Measurements from ENCODE around the gene GPR42. TPM values are rescaled to one million over a fixed set of nuclear protein-coding genes. Genes with fewer than 3 reads are reported as not detected.

The GPR42 gene
- total RNA-seq, 1 donor from 2014 or later = not detected

DNA sequence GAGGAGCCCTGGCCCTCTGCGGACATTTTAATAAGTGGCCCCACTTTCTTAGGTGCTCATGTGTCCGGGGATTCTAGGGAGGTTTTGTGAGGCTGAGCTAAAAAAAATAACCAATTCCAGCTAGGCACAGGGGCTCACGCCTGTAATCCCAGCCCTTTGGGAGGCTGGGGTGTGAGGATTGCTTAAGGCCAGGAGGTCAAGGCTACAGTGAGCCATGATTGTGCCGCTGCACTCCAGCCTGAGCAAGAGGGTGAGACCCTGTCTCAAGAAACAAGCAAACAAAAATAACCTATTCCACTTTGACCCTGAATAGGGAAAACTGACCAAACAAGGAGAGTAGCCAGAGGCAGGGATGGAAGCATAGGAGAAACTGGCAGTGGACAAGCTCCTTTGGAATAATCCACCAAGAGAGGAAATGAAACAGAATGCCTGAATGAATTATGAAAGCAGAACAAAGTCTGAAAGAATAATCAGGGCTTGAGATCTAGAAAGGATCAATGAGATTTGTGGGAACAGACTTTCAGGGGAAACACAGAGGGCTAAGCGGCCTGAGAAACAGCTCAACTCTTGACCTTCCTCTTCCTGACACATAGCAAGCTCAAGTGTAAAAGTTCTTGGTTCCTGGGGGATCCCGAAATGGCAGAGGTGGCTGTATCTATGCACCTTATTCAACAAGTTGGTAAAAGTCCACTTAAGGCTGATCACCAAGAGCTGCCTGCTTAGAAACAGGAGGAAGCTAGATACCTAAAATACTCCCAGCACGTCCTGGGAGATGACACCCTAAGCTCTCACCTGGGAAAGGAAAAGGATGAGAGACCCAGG lies 47.1 kb downstream of the GPR42 start:
- DNase-seq (ENCODE audit: low spot score in 2 of 2) (no peak), FAIRE-seq (no peak)

DNA sequence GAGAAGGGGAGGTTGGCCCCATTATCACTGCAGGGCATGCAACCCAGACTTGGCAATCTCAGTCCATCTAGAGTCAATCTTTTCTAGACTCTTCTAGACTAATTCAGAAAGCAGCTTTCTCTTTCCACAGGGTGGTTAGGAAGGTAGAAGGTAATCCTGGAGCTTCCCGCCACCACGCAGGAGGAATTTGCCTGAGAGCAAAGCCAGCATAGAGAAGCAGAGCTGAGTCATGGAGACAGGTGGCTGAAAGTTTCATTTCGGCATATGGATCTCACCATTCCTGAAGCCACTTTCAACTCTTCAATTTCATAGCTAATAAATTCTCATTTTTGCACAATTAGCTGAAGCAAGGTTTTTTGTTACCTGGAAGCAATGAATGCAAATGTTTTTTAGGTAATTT lies 48.2 kb downstream of the GPR42 start:
- FAIRE-seq (no peak), DNase-seq (ENCODE audit: low spot score in 2 of 2) (no peak)

DNA sequence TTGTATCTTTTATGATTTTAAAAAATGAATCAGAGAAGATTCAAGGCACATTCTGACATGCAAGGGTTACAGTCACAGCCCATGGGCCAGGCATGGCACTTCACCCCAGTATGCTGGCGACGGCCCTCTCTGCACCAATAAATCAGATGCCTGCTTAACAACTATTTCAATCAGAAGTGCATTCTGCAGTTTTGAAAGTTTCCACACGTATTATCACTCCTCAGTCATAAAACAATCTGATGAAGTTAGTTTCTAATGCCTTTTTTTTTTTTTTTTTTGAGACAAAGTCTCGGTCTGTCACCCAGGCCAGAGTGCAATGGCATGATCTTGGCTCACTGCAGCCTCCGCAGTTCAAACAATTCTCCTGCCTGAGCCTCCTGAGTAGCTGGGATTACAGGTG lies 48.9 kb downstream of the GPR42 start:
- FAIRE-seq = no peak
- no peak for DNase-seq (ENCODE audit: low spot score in 2 of 2)

DNA sequence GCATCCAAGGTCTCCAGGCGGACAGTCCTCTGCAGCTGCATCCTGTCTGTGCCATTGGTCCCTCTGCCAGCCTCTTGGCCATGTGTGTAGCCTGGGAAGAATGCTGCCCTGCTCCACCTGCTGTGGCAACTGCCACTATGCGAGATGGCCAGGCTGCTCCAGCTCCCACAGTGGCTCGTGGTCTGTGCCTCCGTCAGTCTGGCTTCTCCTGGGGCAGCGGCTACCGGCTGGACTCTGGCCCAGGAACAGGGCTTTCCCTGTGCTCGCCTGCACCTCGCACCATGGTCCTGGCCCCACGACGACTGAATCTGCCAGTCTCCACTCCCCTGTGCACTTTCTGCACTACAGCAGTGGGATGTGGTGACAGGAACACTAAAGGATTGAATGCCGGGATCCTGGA lies 50.5 kb downstream of the GPR42 start:
- DNase-seq (ENCODE audit: low spot score in 2 of 2) (no peak), FAIRE-seq (no peak)

Small RNA genes within 50 kb of the gene (small RNA-seq; reads per million reads assigned to genes)
- gene RN7SL491P = not detected

Other genes starting within 250 kb of the GPR42 start
- 9.0 TPM for gene LGI4, start 236.0 kb upstream of the GPR42 start, total RNA-seq
- not detected for gene FXYD1, start 232.2 kb upstream of the GPR42 start, total RNA-seq
- 10.6 TPM for gene FXYD7, start 227.8 kb upstream of the GPR42 start, total RNA-seq
- gene FXYD5, start 216.3 kb upstream of the GPR42 start, total RNA-seq = not detected
- gene FAM187B, start 142.3 kb upstream of the GPR42 start, total RNA-seq = not detected
- gene LSR, start 122.1 kb upstream of the GPR42 start, total RNA-seq = 0.82 TPM
- gene USF2, start 102.1 kb upstream of the GPR42 start, total RNA-seq = 38.7 TPM
- gene HAMP, start 88.5 kb upstream of the GPR42 start, total RNA-seq = not detected
- gene MAG, start 78.9 kb upstream of the GPR42 start, total RNA-seq = not detected
- not detected for gene CD22, start 41.9 kb upstream of the GPR42 start, total RNA-seq
- not detected for gene FFAR1, start 23.2 kb upstream of the GPR42 start, total RNA-seq
- not detected for gene FFAR3, start 12.6 kb upstream of the GPR42 start, total RNA-seq
- gene FFAR2, start 77.2 kb downstream of the GPR42 start, total RNA-seq = under 0.01 TPM
- gene KRTDAP, start 119.4 kb downstream of the GPR42 start, total RNA-seq = not detected
- gene DMKN, start 142.6 kb downstream of the GPR42 start, total RNA-seq = under 0.01 TPM
- not detected for gene SBSN, start 157.2 kb downstream of the GPR42 start, total RNA-seq
- not detected for gene GAPDHS, start 162.4 kb downstream of the GPR42 start, total RNA-seq
- 50.1 TPM for gene TMEM147, start 174.6 kb downstream of the GPR42 start, total RNA-seq
- gene ATP4A, start 192.6 kb downstream of the GPR42 start, total RNA-seq = not detected
- not detected for gene PMIS2, start 215.1 kb downstream of the GPR42 start, total RNA-seq
- 5.3 TPM for gene HAUS5, start 241.7 kb downstream of the GPR42 start, total RNA-seq

All from frontal cortex (tissue), 4 donors.